Endodermal cell (in vitro differentiated cells): ENCODE results near the gene YIF1A. TPM values are rescaled to one million over a fixed set of nuclear protein-coding genes. Genes with fewer than 3 reads are reported as not detected.

Experiments used
- DNase-seq: peaks from one replicate; pipeline ENCODE4 v3.0.0-alpha.2; 2017
- H3K27ac ChIP-seq: 2 replicates; pipeline ENCODE4 v1.5.1; 2013; ENCODE audit warnings: mild to moderate bottlenecking, low read depth, low read length, moderate library complexity
- H3K27me3 ChIP-seq: 2 replicates; pipeline ENCODE4 v1.6.1; 2013; ENCODE audit warnings: mild to moderate bottlenecking, low read length, moderate library complexity; ENCODE audit not compliant: insufficient read depth, control insufficient read depth, poor library complexity, severe bottlenecking
- H3K36me3 ChIP-seq: 2 replicates; pipeline ENCODE4 v1.7.0; 2013; ENCODE audit warnings: mild to moderate bottlenecking, low read length, moderate library complexity; ENCODE audit not compliant: control insufficient read depth, insufficient read depth
- H3K4me1 ChIP-seq: one replicate; pipeline ENCODE4 v1.7.0; 2013; ENCODE audit warnings: low read length; ENCODE audit not compliant: control insufficient read depth, insufficient read depth
- H3K4me3 ChIP-seq: 2 replicates; pipeline ENCODE4 v1.5.1; 2013; ENCODE audit warnings: mild to moderate bottlenecking, low read length, moderate library complexity
- H3K9ac ChIP-seq: 2 replicates; pipeline ENCODE4 v1.6.1; 2013; ENCODE audit warnings: mild to moderate bottlenecking, low read length, moderate library complexity; ENCODE audit not compliant: poor library complexity, severe bottlenecking; ENCODE audit errors: extremely low read depth
- H3K9me3 ChIP-seq: 2 replicates; pipeline ENCODE4 v1.6.1; 2013; ENCODE audit warnings: mild to moderate bottlenecking, low read length, moderate library complexity; ENCODE audit not compliant: control insufficient read depth
- H3K27ac Mint-ChIP-seq: 2 replicates; pipeline ENCODE4 v1.8.0; 2020; ENCODE audit warnings: mixed read lengths
- H3K27me3 Mint-ChIP-seq: 2 replicates; pipeline ENCODE4 v1.8.0; 2021; ENCODE audit warnings: mild to moderate bottlenecking, mixed read lengths; ENCODE audit not compliant: insufficient read depth
- H3K36me3 Mint-ChIP-seq: 2 replicates; pipeline ENCODE4 v1.8.0; 2020; ENCODE audit warnings: low read depth, mixed read lengths
- H3K4me1 Mint-ChIP-seq: 2 replicates; pipeline ENCODE4 v1.8.0; 2020; ENCODE audit warnings: mixed read lengths
- H3K4me3 Mint-ChIP-seq: 2 replicates; pipeline ENCODE4 v1.8.0; 2020; ENCODE audit warnings: mild to moderate bottlenecking, moderate library complexity, mixed read lengths
- H3K9me3 Mint-ChIP-seq: 2 replicates; pipeline ENCODE4 v1.8.0; 2020; ENCODE audit warnings: mild to moderate bottlenecking, mixed read lengths
- CTCF ChIP-seq: fragments of 200-600 bp; sonication (generic); conservative IDR thresholded peaks from 2 replicates; pipeline ENCODE4 v1.5.0; 2021; ENCODE audit warnings: antibody characterized with exemption, mild to moderate bottlenecking
- WGBS, 2 experiments: methylation state at CpG; one replicate each; pipeline versions ENCODE4 v1.1.5 to v1.1.7; 2013; ENCODE audit warnings: missing lambda C conversion rate in 2 of 2, mixed read lengths in 1 of 2; ENCODE audit not compliant: insufficient coverage in 1 of 2, insufficient read length in 1 of 2; 5-methylcytosine and 5-hydroxymethylcytosine counted together
- total RNA-seq, 2 donors: library from RNA; stranded (reverse); fragmentation: NEBNext Ultra II Directional in 1 of 2; extraction: Animal tissue kit (Norgen Biotek cat#: 25700) in 1 of 2; gene quantifications; 2 replicates in 1 of 2; 3 replicates in 1 of 2; pipeline ENCODE4 v1.2.1, GENCODE V29; 2021

Gene YIF1A
- total RNA-seq, 2 donors from 2014 or later: 70.6 to 80.1 TPM

- Histone ChIP-seq H3K27me3 (peaks cover 2% of the 10 kb centered on the region), H3K4me1 (no peaks in the 10 kb centered on the region)
Measured at GRCh38 chr11:66299186-66299585, 10.2 kb upstream of the YIF1A start.

GRCh38 chr11:66297610-66298009 is 8.7 kb upstream of the YIF1A start:
- H3K9ac ChIP-seq: no peak overlapping the region
- Mint-ChIP-seq H3K4me3 (no peak overlapping the region), H3K27ac (no peak overlapping the region), H3K36me3 (no peaks in the 10 kb centered on the region), H3K27me3 (peaks cover 26% of the 10 kb centered on the region), H3K4me1 (peaks cover 5% of the 10 kb centered on the region), H3K9me3 (no peaks in the 10 kb centered on the region)
- H3K27me3 ChIP-seq: peaks cover 18% of the 10 kb centered on the region
- WGBS, 2 experiments: 34 to 47% methylated on average over 7 to 8 of the region's 8 CpGs
- H3K36me3 ChIP-seq: no peaks in the 10 kb centered on the region
- H3K9me3 ChIP-seq: no peaks in the 10 kb centered on the region
- no peak for TF ChIP-seq CTCF
- H3K27ac ChIP-seq: no peak overlapping the region
- H3K4me3 ChIP-seq: no peak overlapping the region
- H3K4me1 ChIP-seq: no peaks in the 10 kb centered on the region
- peak; percentile 75 for DNase-seq

More at GRCh38 chr11:66299186-66299585, 10.2 kb upstream of the YIF1A start:
- Mint-ChIP-seq H3K9me3 (no peaks in the 10 kb centered on the region), H3K4me1 (peaks cover 5% of the 10 kb centered on the region), H3K27me3 (peaks cover 11% of the 10 kb centered on the region), H3K4me3 (no peak overlapping the region), H3K36me3 (no peaks in the 10 kb centered on the region), H3K27ac (no peak overlapping the region)
- no peak for DNase-seq
- Histone ChIP-seq H3K4me3 (no peak overlapping the region), H3K27ac (no peak overlapping the region), H3K36me3 (no peaks in the 10 kb centered on the region), H3K9me3 (no peaks in the 10 kb centered on the region), H3K9ac (no peak overlapping the region)
- WGBS, 2 experiments: 97% methylated on average over 3 of the region's 3 CpGs
- TF ChIP-seq CTCF: no peak

- no peak overlapping the region for H3K4me3 Mint-ChIP-seq
- peaks cover 45% of the 10 kb centered on the region for H3K27me3 ChIP-seq
- WGBS, 2 experiments: 94 to 97% methylated on average over 103 to 123 of the region's 123 CpGs
- no peak overlapping the region for H3K27ac Mint-ChIP-seq
- H3K4me1 ChIP-seq: no peaks in the 10 kb centered on the region
- peak; percentile 39 for DNase-seq
- no peaks in the 10 kb centered on the region for H3K36me3 Mint-ChIP-seq
- H3K27me3 Mint-ChIP-seq: peaks cover 47% of the 10 kb centered on the region
- no peaks in the 10 kb centered on the region for H3K36me3 ChIP-seq
- H3K9me3 ChIP-seq: no peaks in the 10 kb centered on the region
- no peaks in the 10 kb centered on the region for H3K9me3 Mint-ChIP-seq
- no peak overlapping the region for H3K9ac ChIP-seq
- TF ChIP-seq CTCF: no peak
- H3K4me3 ChIP-seq: no peak overlapping the region
- H3K4me1 Mint-ChIP-seq: peaks cover 9% of the 10 kb centered on the region
- no peak overlapping the region for H3K27ac ChIP-seq
Measured at GRCh38 chr11:66294626-66295620, 6.0 kb upstream of the YIF1A start.
